Mammary epithelial cell (primary cell): ENCODE data around the gene GZF1.

Experiments
- EZH2 ChIP-seq: IDR thresholded peaks from 2 replicates; pipeline ENCODE4 v1.6.1; 2012; ENCODE audit warnings: low read length, inconsistent platforms, borderline replicate concordance
- TF ChIP-seq, protein P1 (sequence below), 2 donors: IDR thresholded peaks in 1 of 2; conservative IDR thresholded peaks in 1 of 2; 2 replicates each; pipeline ENCODE4 v1.5.1; 2011 to 2012; ENCODE audit warnings: inconsistent platforms in 2 of 2, low read length in 2 of 2, mild to moderate bottlenecking in 2 of 2, control low read depth in 1 of 2, low read depth in 1 of 2; ENCODE audit not compliant: insufficient read depth in 1 of 2; ENCODE audit errors: extremely low read depth in 1 of 2

DNA sequence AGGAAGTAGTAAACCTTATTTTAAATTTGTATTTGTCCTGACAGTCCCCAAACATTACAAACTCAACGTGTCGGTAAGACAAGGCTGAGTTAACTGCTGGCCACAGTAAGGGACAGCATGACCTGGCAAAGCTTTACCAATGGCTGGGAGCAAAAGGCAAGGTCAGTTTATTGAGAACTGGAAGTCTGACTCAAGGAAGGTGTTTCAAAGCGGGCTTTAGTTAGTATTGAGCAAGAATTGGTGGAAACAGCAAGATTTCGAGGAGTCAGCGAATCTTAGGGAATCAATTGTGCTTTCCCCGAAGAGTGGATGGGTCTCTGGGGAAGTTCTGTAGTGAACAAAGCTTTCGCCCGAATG, 885 bp upstream of the GZF1 start:
- TF ChIP-seq, protein P1, sequence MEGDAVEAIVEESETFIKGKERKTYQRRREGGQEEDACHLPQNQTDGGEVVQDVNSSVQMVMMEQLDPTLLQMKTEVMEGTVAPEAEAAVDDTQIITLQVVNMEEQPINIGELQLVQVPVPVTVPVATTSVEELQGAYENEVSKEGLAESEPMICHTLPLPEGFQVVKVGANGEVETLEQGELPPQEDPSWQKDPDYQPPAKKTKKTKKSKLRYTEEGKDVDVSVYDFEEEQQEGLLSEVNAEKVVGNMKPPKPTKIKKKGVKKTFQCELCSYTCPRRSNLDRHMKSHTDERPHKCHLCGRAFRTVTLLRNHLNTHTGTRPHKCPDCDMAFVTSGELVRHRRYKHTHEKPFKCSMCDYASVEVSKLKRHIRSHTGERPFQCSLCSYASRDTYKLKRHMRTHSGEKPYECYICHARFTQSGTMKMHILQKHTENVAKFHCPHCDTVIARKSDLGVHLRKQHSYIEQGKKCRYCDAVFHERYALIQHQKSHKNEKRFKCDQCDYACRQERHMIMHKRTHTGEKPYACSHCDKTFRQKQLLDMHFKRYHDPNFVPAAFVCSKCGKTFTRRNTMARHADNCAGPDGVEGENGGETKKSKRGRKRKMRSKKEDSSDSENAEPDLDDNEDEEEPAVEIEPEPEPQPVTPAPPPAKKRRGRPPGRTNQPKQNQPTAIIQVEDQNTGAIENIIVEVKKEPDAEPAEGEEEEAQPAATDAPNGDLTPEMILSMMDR (conservative IDR thresholded peaks at IDR 0.05 in 1 of 2, IDR thresholded peaks at IDR 0.05 in 1 of 2; ENCODE audit: extremely low read depth in 1 of 2, insufficient read depth in 1 of 2, low read depth in 1 of 2, low read length in 2 of 2): no peak
- no peak for TF ChIP-seq EZH2
